NCI-H345 (cell line): ENCODE data around the gene HEATR1.
"Not testable (repeated sequence)": the region's sequence is repeated elsewhere in the genome, so short reads cannot be mapped to it uniquely, and the experiment has no call there.

Experiments used
- DNase-seq: peaks from one replicate; lab custom pipeline; 2025; lab: John Stamatoyannopoulos, UW

HEATR1 gene, protein sequence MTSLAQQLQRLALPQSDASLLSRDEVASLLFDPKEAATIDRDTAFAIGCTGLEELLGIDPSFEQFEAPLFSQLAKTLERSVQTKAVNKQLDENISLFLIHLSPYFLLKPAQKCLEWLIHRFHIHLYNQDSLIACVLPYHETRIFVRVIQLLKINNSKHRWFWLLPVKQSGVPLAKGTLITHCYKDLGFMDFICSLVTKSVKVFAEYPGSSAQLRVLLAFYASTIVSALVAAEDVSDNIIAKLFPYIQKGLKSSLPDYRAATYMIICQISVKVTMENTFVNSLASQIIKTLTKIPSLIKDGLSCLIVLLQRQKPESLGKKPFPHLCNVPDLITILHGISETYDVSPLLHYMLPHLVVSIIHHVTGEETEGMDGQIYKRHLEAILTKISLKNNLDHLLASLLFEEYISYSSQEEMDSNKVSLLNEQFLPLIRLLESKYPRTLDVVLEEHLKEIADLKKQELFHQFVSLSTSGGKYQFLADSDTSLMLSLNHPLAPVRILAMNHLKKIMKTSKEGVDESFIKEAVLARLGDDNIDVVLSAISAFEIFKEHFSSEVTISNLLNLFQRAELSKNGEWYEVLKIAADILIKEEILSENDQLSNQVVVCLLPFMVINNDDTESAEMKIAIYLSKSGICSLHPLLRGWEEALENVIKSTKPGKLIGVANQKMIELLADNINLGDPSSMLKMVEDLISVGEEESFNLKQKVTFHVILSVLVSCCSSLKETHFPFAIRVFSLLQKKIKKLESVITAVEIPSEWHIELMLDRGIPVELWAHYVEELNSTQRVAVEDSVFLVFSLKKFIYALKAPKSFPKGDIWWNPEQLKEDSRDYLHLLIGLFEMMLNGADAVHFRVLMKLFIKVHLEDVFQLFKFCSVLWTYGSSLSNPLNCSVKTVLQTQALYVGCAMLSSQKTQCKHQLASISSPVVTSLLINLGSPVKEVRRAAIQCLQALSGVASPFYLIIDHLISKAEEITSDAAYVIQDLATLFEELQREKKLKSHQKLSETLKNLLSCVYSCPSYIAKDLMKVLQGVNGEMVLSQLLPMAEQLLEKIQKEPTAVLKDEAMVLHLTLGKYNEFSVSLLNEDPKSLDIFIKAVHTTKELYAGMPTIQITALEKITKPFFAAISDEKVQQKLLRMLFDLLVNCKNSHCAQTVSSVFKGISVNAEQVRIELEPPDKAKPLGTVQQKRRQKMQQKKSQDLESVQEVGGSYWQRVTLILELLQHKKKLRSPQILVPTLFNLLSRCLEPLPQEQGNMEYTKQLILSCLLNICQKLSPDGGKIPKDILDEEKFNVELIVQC (N-terminal part only)

DNA sequence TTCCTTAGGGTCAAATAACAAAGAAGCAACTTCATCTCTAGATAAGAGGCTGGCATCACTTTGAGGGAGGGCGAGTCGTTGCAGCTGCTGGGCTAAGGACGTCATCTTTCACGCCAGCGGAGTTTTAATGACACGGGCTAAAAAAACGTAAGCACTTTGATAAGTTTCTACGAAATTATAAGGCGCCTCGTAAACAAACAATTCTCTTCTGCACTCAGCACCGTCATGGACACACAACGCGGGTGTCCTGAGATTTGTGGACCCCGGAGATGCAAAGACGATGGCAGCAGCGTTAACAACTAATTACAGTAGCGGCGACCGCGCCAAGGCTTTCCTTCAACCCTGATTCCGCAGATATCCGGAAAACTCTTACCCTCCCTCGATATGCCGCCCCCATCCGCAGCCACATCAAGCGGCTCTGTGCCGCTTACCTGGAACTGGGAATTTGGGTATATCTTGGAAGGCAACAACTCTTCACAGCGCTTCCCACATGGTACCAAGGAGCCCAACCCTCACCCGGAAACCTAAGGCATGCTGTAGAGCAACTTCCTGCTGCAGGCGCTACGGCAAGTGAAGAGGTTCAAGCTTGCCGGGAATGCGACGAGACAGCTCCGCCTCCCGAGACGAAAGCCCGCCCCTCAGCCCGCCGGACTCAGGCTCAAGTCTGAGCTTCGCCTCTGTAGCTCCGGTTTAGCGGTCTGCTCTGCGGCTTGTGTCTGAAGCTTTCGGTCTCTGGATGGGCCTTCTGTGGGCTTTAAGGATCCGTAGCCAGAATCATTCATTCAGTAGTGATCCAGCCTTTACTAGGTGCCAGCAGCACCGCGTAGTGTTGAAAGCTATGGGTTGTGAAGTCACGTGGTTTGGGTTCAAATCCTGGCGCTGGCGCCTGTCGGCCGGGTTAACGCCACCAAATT lies at the start of gene HEATR1:
TSS of gene HEATR1 (minus strand) at position 526 of the 914 bp plus-strand sequence. CDS start at position 105, 421 bp downstream.
- peak; percentile 94 for DNase-seq

DNA sequence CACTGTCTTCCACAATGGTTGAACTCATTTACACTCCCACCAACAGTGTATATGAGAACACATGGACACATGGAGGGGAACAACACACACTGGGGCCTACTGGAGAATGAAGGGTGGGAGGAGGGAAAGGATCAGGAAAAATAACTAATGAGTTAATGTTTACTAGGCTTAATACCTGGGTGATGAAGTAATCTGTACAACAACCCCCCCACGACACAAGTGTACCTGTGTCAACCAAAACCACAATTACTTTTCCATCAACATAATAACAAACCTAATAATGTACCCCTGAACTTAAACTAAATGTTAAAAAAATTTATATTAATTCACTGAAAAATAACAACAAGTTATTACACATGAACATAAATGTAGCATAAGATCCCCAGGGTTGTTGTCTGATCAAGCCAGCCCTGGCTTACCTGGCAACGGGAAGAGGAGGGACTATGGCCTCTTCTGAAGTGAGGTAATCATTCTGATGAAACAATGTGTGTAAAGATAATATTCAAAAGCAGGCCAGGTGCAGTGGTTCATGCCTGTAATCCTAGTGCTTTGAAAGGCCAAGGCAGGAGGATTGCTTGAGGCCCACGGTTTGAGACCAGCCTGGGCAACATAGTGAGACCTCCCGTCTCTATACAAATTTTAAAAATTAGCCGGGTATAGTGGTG lies 40.8 kb upstream of the HEATR1 start:
- DNase-seq = no peak

- DNase-seq = no peak
These were observed 38.4 kb upstream of the HEATR1 start for GRCh38 chr1:236642763-236643162.

DNA sequence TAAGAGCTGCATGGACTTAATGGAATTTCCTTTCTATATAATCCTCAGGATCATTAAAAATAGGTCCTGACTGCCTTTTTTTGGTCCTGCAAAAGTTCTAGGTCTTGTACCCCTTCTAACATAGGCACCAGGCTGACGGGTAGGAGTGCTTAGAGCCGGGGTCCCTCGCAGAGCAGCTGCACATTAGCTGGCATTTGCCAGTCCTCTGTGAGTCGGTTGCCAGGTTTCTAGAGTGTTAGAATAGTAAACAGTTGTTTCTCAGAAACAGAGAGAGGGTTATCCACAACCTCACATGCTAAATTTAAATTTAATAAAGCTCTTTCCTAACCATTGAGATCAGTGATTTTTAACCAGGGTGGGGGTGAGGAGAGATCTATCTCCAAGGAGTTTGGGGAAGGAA lies 35.4 kb upstream of the HEATR1 start:
- peak; percentile 56 for DNase-seq

GRCh38 chr1:236638945-236639344 lies 34.6 kb upstream of the HEATR1 start:
- peak; percentile 80 for DNase-seq

GRCh38 chr1:236636017-236636416 lies 31.7 kb upstream of the HEATR1 start:
- DNase-seq = no peak

DNA sequence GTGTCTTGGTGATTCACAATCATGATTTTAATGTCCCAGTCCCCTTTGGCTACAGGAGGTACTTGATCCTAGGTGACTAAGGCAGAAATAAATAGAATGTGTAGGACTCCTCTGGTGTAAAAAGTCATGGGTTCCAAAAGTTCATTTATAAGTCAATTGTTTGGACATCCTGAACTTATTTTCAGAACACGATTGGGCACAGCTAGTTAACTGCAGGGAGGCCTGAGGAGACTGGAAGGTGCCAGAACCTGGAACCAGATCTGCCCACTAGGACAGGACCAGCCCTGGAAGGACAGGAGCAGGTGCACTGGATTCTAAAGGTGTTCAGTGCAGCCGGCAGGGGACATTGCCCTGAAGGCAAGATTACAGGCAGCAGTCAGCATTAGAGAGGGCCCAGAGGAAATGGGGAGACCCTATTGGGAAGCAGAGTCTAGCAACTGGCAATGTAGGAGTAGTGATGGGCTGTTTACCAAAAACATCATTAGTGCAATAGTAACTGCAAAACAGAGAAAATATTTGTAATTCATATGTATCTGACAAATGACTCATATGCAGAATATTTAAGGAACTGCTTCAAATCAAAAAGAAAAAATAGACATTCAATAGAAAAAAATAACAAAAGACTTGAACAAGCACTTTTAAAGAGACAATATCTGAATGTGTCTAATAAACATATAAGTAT lies 23.6 kb upstream of the HEATR1 start:
- no peak for DNase-seq

GRCh38 chr1:236623371-236624166 lies 19.3 kb upstream of the HEATR1 start:
- no peak for DNase-seq

DNA sequence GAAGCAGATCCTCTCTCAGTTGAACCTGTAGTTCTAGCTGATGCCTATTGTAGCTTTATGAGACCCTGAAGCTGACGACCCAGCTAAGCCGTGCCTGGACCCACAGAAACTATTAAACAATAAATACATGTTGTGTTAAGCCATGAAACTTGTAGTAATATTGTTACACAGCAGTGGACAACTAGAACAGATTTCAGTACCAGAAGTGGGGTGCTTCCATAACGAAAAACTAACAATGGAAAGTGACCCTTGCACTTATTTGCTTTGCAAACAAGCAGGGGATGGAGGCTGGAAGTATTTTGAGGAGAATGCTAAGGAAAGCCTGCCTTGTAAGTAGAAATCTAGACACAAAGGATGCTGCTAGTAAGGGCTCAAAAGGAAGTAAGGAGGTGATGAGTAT lies 18.1 kb upstream of the HEATR1 start:
- no peak for DNase-seq

- DNase-seq = no peak
These were observed 15.1 kb upstream of the HEATR1 start for GRCh38 chr1:236619398-236619797.

GRCh38 chr1:236618507-236618906 lies 14.2 kb upstream of the HEATR1 start:
- no peak for DNase-seq

- DNase-seq = no peak
These were observed 11.3 kb upstream of the HEATR1 start for GRCh38 chr1:236615399-236616148.

DNA sequence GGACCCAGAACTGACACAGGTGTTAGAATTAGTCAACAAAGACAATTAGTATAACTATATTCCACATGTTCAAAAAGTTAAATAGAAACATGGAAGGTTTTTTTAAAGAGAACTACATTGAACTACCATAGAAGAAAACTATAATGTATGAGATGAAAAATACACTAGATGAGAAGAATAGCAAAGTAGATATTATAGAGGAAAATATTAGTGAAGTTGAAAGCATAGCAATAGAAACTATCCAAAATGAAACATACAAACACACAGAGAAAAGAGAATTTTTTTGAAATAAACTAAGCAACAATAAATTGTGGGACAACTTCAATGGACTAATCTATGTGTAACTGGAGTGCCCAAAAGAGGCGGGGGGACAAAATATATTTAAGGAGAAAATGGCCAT lies 8.0 kb upstream of the HEATR1 start:
- no peak for DNase-seq

GRCh38 chr1:236608930-236609726 lies 4.8 kb upstream of the HEATR1 start:
- peak; percentile 59 for DNase-seq

DNA sequence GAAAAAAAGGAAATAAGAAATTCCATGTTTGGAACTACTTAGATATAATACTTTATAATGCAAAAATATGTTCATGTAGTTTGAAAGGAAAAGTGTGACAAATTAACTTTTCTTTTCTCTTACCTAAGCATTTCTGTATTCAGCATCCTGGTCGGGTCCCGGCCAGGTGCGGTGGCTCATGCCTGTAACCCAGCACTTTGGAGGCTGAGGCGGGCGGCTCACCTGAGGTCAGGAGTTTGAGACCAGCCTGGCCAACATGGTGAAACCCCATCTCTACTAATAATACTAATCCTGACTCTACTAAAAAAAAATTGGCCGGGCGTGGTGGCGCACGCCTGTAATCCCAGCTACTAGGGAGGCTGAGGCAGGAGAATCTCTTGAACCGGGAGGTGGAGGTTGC lies 3.3 kb upstream of the HEATR1 start:
- DNase-seq = not testable (repeated sequence)

- DNase-seq = no peak
These were observed 840 bp upstream of the HEATR1 start for GRCh38 chr1:236604905-236605806.
